ENCODE measurements around the gene PTK7. TPM values are rescaled to one million over a fixed set of nuclear protein-coding genes. Genes with fewer than 3 reads are reported as not detected.

Gene PTK7
- total and polyA plus RNA-seq, 2 of the 8 experiments (the other 6 are each of a cell fraction or from before 2014, with no cell fraction given), result 110 to 138 TPM

- TF ChIP-seq ATF2 (IDR thresholded peaks at IDR 0.05; ENCODE audit: low read length) (no peak), SP1 (IDR thresholded peaks at IDR 0.05; ENCODE audit: low read depth, low read length) (no peak), FOSL1 (IDR thresholded peaks at IDR 0.05; ENCODE audit: insufficient read depth, low read depth, low read length) (no peak), POLR2A (IDR thresholded peaks at IDR 0.05; ENCODE audit: control extremely low read depth in 1 of 2, low read depth in 2 of 2, low read length in 2 of 2) (no peak), RNF2 (IDR thresholded peaks at IDR 0.05; ENCODE audit: borderline replicate concordance, low read depth, low read length, missing control alignments, poor library complexity, severe bottlenecking) (no peak)
Observed at GRCh38 chr6:43199912-43200311, 123.8 kb downstream of the PTK7 start (continued).
